Stimulated activated effector memory CD8-positive, alpha-beta T cell treated with anti-CD3 and anti-CD28 coated beads, Interleukin-12 subunit alpha, Interleukin-12 subunit beta, amount 100 ng/mL, for 72 hours (primary cell): ENCODE measurements around the gene CTDSPL2.
"Not testable (repeated sequence)": the region's sequence is repeated elsewhere in the genome, so short reads cannot be mapped to it uniquely, and the experiment has no call there.

Experiments used
- ATAC-seq: fragments of 150-1000 bp; cut with Tn5 transposase; 2 replicates; pipeline ENCODE4 v1.10.0; 2021
- DNase-seq, 2 donors: peaks; one replicate each; pipeline ENCODE4 v3.0.0; 2021 to 2022; ENCODE audit warnings: low spot score in 2 of 2
- H3K27ac Mint-ChIP-seq: one replicate; pipeline ENCODE4 v1.8.0; 2022; ENCODE audit warnings: mild to moderate bottlenecking, mixed read lengths
- H3K36me3 Mint-ChIP-seq: one replicate; pipeline ENCODE4 v1.8.0; 2022; ENCODE audit warnings: mild to moderate bottlenecking, mixed read lengths
- H3K4me1 Mint-ChIP-seq: one replicate; pipeline ENCODE4 v1.8.0; 2022; ENCODE audit warnings: mixed read lengths
- H3K4me3 Mint-ChIP-seq: one replicate; pipeline ENCODE4 v1.8.0; 2022; ENCODE audit warnings: mild to moderate bottlenecking, mixed read lengths
- H3K9me3 Mint-ChIP-seq: one replicate; pipeline ENCODE4 v1.8.0; 2022; ENCODE audit warnings: mixed read lengths

Gene CTDSPL2

DNA sequence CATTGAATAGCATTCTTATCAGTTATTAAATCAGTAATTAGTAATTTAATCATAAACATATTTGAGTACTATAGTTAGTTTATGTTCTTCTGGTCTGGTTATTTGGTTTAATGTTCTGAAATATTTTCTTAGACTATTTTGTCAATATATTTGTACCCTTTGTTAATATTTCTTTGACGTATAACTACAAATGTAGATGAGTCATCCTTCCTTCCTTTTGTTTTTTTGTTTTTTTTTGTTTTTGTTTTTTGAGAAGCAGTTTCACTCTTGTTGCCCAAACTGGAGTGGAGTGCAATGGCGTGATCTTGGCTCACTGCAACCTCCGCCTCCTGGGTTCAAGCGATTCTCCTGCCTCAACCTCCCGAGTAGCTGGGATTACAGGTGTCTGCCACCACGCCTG, 92.1 kb downstream of the CTDSPL2 start:
- ATAC-seq (no peak), DNase-seq (no peak)
- Mint-ChIP-seq H3K4me1 (no peaks in the 10 kb centered on the region), H3K27ac (no peak overlapping the region), H3K36me3 (peaks cover 95% of the 10 kb centered on the region), H3K9me3 (no peaks in the 10 kb centered on the region), H3K4me3 (no peak overlapping the region)

DNA sequence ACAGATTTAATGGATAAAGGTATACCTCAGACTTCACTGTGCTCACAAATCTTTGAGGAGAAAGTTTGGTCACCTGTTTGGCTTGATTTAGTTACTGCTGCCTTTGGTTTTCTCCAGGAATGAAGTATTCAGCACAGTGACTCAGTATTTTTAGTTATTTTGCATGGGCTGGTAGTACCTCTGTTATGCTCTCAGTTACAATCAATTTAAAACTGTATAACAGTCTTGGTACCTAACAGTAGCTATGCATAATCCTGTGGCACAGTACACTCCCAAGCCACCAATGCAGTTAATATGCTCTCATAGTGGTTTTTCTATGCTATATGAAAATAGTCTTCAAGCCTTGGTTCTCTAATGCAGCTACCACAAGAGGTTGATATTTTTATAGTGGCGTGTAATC, 97.6 kb downstream of the CTDSPL2 start:
- Mint-ChIP-seq H3K4me3 (no peak overlapping the region), H3K27ac (peak overlapping the region; percentile 17), H3K4me1 (no peaks in the 10 kb centered on the region), H3K36me3 (peaks cover 89% of the 10 kb centered on the region), H3K9me3 (no peaks in the 10 kb centered on the region)
- ATAC-seq (no peak), DNase-seq (no peak)

DNA sequence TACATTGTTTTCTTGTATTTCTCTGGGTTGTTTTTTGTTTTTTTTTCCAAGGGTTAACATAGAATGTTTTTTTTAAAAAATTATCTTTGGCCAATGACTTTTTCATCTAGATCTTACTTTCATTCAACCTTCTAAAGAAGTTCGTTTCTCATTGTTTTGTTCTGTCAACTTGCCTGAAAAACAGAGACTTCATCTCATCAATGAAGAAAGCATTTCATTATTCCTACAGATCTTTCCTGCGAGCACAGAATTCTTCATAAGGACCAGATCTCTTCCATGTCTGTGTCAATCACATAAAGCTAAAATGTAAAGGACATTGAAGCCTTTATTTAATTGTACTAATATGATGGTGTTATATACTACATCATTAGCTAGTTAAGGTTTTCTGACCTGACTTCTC, 99.8 kb downstream of the CTDSPL2 start:
- ATAC-seq (no peak), DNase-seq (no peak)
- Mint-ChIP-seq H3K36me3 (peaks cover 76% of the 10 kb centered on the region), H3K4me1 (no peaks in the 10 kb centered on the region), H3K4me3 (no peak overlapping the region), H3K9me3 (no peaks in the 10 kb centered on the region), H3K27ac (no peak overlapping the region)

DNA sequence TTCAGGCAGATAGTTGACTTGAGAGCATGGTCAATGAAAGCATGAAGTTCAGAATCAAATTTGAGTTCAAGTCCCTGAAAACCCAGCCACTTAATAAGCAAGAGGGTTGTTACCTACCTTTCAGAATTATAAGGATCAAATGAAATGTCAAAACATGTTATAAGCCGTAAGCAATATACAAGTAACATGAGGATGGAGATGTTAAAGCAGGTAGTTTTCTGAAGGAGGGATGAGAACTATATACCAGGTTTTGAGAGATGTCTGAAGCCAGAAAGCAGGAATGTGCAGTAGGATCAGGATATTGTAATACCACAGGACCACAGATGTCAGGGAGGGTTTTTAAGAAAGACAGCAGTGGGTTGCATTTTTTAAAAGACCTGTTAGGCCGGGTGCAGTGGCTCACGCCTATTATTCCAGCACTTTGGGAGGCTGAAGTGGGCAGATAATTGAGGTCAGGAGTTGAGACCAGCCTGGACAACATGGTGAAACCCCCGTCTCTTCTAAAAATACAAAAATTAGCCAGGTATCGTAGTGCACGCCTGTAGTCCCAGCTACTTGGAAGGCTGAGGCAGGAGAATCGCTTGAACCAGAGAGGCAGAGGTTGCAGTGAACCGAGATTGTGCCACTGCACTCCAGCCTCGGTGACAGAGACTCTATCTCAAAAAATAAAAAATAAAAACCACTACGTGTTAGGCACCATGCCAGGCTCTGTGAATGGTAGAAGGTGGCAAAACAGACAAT, 102.6 kb downstream of the CTDSPL2 start:
- H3K27ac Mint-ChIP-seq: peak overlapping the region; percentile 73
- peaks cover 2% of the 10 kb centered on the region for H3K4me1 Mint-ChIP-seq
- no peaks in the 10 kb centered on the region for H3K9me3 Mint-ChIP-seq
- H3K36me3 Mint-ChIP-seq: peaks cover 61% of the 10 kb centered on the region
- H3K4me3 Mint-ChIP-seq: no peak overlapping the region
- DNase-seq: no peak
- no peak for ATAC-seq

DNA sequence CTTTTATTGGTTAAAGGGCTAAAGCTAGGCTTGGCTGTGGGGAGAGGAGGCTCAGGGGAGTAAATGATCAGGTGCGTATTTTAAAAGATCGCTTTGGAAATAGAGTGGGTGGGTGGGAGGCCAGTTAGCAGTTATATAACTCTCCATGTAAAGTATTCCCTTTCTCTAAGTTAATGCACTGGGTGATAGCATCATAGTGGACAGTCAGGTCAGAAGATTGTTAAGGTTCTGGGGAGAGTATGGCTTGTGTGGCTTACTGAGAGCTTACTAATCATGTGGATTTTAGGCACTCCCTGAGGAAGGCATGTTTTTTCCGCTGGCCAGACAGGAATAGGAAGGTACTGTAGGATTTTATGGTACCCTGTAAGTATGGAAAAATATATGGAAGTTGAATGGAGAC, 103.2 kb downstream of the CTDSPL2 start:
- DNase-seq (no peak), ATAC-seq (no peak)
- Mint-ChIP-seq H3K4me3 (no peak overlapping the region), H3K36me3 (peaks cover 61% of the 10 kb centered on the region), H3K9me3 (no peaks in the 10 kb centered on the region), H3K4me1 (peaks cover 8% of the 10 kb centered on the region), H3K27ac (peak overlapping the region; percentile 73)

DNA sequence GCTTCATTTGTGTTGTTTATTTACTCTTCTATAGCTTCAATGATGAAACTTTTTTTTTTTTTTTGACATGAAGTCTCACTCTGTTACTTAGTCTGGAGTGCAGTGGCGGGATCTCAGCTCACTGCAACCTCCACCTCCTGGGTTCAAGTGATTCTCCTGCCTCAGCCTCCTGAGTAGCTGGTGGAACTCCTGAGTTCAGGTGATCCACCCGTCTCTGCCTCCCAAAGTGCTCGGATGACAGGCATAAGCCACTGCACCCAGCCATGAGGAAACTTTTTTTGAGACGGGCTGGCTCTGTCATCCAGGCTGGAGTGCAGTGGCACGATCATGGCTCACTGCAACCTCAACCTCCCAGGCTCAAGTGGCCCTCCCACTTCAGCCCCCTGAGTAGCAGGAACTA, 104.8 kb downstream of the CTDSPL2 start:
- not testable (repeated sequence) for H3K4me3 Mint-ChIP-seq, ATAC-seq, H3K9me3 Mint-ChIP-seq, DNase-seq
- H3K36me3 Mint-ChIP-seq: peaks cover 61% of the 10 kb centered on the region
- peaks cover 14% of the 10 kb centered on the region for H3K4me1 Mint-ChIP-seq
- peak overlapping the region; percentile 34 for H3K27ac Mint-ChIP-seq

DNA sequence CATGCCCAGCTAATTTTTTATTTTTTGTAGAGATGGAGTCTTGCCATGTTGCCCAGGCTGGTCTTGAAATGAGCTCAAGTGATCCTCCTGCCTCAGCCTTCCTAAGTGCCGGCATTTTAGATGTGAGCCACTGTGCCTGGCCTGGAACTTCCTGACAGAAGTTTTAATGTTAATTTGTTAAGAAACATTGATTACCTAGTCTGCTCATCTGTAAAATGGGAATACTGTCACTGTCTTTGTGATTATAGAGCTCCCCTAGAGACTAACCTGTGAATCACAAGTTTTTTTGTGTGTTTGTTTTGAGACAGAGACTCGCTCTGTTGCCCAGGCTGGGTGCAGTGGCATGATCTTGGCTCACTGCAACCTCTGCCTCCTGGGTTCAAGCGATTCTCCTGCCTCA, 105.3 kb downstream of the CTDSPL2 start:
- Mint-ChIP-seq H3K36me3 (peaks cover 61% of the 10 kb centered on the region), H3K4me3 (no peak overlapping the region), H3K4me1 (peaks cover 15% of the 10 kb centered on the region), H3K9me3 (no peaks in the 10 kb centered on the region), H3K27ac (peak overlapping the region; percentile 34)
- DNase-seq: no peak
- ATAC-seq: no peak

DNA sequence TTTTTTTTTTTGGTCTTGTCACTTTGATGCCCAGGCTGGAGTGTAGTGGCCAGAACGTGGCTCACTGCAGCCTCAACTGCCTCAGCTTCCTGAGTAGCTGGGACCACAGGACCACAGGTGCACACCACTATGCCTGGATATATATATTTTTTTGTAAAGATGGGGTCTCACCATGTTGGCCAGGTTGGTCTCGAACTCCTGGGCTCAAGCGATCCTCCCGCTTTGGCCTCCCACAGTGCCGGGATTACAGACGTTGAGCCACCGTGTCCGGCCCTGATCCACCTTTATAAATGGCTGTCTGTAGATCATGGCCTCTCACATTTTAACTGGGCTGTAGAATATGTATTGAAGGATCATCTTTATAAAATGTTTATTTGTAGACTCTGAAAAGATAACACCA, 107.7 kb downstream of the CTDSPL2 start:
- no peak for ATAC-seq
- no peak for DNase-seq
- Mint-ChIP-seq H3K27ac (peak overlapping the region; percentile 98), H3K9me3 (no peaks in the 10 kb centered on the region), H3K36me3 (peaks cover 72% of the 10 kb centered on the region), H3K4me3 (peak overlapping the region; percentile 90), H3K4me1 (peaks cover 26% of the 10 kb centered on the region)

DNA sequence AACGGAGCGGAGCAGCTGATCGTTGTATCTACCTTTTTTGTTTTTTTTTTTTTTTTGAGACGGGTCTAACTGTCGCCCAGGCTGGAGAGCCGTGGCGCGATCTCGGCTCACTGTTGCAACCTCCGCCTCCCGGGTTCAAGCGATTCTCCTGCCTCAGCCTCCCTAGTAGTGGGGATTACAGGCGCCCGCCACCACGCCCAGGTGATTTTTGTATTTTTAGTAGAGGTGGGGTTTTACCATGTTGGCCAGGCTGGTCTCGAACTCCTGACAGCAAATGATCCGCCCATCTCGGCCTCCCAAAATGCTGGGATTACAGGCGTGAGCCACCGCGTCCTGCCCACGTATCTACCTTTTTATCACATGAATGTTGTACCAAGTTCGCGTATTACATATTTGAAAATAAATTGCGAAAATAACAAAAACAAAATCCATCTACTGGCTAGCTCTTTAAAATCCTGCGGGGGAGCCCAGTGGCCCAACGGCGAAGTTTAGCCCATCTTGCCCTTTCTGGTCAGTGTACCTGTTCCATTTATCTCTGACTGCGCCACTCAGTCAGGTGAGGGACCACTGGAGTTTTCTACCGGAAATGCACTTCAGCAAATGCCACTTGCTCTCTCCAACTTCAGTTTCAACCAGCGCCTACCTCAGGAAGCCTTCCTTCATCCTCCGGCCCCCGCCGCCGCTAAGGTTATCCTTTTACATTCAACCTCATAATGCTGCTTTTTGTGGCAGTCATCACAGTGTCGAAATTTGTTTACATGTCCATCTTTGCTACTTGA, 108.3 kb downstream of the CTDSPL2 start:
- peak overlapping the region; percentile 98 for H3K27ac Mint-ChIP-seq
- no peaks in the 10 kb centered on the region for H3K9me3 Mint-ChIP-seq
- peaks cover 32% of the 10 kb centered on the region for H3K4me1 Mint-ChIP-seq
- H3K4me3 Mint-ChIP-seq: peak overlapping the region; percentile 90
- ATAC-seq (no peak), DNase-seq (peak; percentile 17 to 61)
- H3K36me3 Mint-ChIP-seq: peaks cover 72% of the 10 kb centered on the region

DNA sequence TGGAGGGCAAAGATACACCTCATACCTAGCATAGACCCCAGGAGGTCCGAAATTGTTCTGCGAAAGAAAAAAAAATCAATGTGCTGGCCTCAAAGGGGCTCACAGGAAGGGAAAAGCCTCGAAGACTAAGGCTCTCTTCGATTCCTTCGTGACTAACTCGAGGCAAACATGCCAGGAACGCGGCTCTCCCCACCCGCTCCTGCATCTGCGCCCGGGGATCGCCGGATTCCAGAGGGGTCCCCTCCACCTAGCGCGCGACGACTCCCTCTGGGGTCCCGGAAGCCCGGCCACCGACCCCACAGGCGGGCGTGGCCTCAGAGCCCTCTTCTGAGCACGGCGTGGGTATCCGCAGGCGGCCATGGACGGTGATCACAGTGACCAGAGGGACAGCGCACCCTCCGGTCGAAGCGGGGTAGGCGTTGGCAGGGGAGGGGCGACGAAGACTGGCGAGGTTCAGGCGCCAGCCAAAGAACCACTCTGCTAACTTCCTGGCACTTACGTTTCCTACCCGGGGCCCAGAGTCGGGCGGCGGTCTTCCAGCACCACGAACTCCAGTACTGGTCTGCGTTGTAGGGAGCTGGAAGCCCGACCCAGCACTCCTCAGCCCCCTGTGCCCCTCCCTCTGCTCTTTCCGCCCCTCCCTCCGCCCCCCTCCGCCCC, 109.0 kb downstream of the CTDSPL2 start:
- Mint-ChIP-seq H3K36me3 (peaks cover 76% of the 10 kb centered on the region), H3K9me3 (no peaks in the 10 kb centered on the region), H3K27ac (peak overlapping the region; percentile 98), H3K4me3 (peak overlapping the region; percentile 90), H3K4me1 (peaks cover 39% of the 10 kb centered on the region)
- ATAC-seq (peak; percentile 80), DNase-seq (peak in 1 of 2 donors; percentile 95)

DNA sequence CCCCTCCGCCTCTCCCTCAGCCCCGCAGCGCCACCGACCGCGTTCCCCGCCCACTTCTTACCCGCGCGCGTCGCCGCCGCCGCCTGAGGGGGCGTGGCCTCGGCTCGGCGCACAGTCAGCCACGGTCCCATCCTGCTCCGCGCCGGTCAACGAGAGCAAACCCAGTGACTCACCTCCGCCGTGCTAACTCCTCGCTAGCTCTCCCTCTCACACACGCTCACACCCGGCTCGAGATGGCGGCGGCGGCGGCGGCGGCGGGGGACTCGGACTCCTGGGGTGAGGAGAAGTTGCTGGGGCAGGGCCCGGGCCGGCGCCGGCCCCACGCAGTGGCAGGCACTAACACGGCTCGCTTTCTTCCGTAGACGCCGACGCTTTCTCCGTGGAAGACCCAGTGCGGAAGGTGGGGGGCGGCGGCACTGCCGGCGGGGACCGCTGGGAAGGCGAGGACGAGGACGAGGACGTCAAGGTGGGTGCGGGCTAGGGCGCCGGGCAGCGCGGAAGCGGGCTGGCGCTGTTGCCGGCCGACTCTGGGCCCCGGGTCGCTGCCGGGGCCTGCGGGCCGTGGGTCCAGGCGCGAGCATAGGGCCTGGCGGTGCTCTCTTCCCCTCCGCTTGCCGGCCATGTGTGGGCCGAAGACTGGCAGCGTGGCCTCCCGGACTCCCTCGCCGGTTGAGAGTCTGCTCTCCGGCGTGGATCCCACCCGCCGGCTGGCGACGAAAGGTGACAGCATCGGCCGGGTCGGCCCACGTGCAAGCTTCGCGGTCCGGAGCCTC, 109.7 kb downstream of the CTDSPL2 start, which contains the start of gene EIF3J:
TSS of gene EIF3J (plus strand) at position 186 of the 773 bp plus-strand sequence. CDS start at position 234, 48 bp downstream.
- DNase-seq (peak in 1 of 2 donors; percentile 91), ATAC-seq (peak; percentile 97)
- peak within 1 kb of the TSS; percentile 98 for H3K27ac Mint-ChIP-seq
- peak within 1 kb of the TSS; percentile 90 for H3K4me3 Mint-ChIP-seq
- H3K9me3 Mint-ChIP-seq: no peaks in the 10 kb centered on the region
- H3K36me3 Mint-ChIP-seq: peaks cover 83% of the 10 kb centered on the region
- peaks cover 46% of the 10 kb centered on the region for H3K4me1 Mint-ChIP-seq

DNA sequence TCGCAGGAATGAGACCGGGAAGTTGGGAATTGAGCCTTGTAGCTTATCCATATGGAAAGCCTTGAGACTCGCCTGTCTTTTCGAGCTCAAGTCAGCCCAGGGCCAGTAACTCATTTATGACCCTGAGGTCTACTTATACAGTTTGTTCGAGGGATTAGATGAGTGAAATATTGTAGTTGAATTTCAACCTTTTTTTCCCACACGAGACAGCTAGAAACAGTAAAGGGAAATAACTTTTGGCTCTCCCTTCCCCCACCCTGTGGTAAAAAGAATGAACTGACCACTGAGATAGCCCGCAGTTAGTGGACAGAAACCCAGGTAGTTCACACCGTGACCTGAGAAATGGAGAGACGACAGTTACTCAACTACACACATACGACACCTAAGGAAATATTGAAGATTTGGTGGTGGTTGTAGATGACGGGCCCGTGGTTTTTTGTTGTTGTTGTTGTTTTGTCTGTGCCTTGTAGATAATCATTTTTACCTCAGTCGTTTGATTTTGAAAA, 110.4 kb downstream of the CTDSPL2 start:
- ATAC-seq (no peak), DNase-seq (no peak)
- Mint-ChIP-seq H3K9me3 (no peaks in the 10 kb centered on the region), H3K4me1 (peaks cover 53% of the 10 kb centered on the region), H3K4me3 (peak overlapping the region; percentile 90), H3K36me3 (peaks cover 90% of the 10 kb centered on the region), H3K27ac (peak overlapping the region; percentile 98)

DNA sequence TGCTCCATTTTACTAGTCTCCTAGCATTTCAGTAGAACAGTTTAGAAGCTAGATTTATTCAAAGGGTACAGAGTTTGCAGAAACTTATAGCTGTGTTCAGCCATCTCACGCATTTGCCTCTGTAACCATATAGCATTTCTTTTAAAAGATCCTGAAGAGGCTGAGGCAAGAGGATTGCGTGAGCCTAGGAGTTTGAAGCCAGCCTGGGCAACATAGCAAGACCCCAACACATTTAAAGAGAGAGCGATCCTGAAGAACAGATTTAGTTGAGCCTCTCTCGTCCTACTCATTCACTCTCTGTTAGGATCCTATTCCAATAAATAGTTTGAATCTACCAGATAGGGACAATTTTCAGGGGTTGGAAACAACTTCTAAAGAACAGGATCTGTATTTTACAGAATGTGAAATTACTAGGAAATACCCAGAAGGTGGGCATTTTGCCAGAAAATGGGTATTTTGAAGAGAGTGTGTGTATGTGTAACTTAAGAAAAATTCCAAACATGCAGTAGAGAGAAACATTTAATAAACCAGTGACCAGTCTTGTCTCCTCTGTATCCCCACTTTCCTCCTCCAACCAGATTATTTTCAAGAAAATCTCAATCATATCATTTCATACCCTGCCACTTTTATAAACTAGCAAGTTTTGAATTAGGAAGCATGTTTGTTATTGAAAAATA, 114.0 kb downstream of the CTDSPL2 start:
- peaks cover 50% of the 10 kb centered on the region for H3K4me1 Mint-ChIP-seq
- H3K9me3 Mint-ChIP-seq: no peaks in the 10 kb centered on the region
- ATAC-seq: no peak
- no peak overlapping the region for H3K4me3 Mint-ChIP-seq
- peaks cover 89% of the 10 kb centered on the region for H3K36me3 Mint-ChIP-seq
- no peak for DNase-seq
- peak overlapping the region; percentile 66 for H3K27ac Mint-ChIP-seq

DNA sequence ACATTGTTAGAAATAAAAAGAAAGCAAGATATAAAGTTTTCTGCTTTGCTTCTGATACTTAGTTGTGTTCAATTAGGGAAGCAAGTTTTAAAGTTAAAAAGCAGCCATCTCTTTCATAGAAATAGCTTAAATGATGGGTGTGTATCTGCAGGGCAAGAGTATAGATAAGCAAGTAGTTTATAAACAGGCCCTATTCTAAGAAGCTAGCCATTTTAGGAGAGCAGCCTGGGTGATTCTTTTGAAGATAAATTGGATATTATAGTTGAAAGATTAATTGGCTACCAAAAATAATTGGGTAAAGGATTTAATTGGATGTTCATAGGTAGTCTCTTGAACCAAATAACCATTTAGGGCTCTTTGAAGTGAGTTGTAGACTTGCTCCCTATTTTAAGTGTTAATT, 115.2 kb downstream of the CTDSPL2 start:
- H3K36me3 Mint-ChIP-seq: peaks cover 89% of the 10 kb centered on the region
- H3K4me3 Mint-ChIP-seq: no peak overlapping the region
- ATAC-seq (no peak), DNase-seq (no peak)
- H3K27ac Mint-ChIP-seq: peak overlapping the region; percentile 66
- H3K4me1 Mint-ChIP-seq: peaks cover 50% of the 10 kb centered on the region
- no peaks in the 10 kb centered on the region for H3K9me3 Mint-ChIP-seq
